Small intestine (tissue), 7 donors: ENCODE measurements around the gene TRIM4. TPM values are rescaled to one million over a fixed set of nuclear protein-coding genes. Genes with fewer than 3 reads are reported as not detected.
A peak's percentile ranks its signal among the peaks of the same experiment; 100 is the strongest.
"Not testable (repeated sequence)": the region's sequence is repeated elsewhere in the genome, so short reads cannot be mapped to it uniquely, and the experiment has no call there.

ENCODE experiments used
- DNase-seq, 2 donors: peaks; one replicate each; pipeline versions ENCODE4 v3.0.0 to v3.0.0-alpha.2; 2013
- FAIRE-seq: peaks from 2 replicates; lab custom pipeline; 2012; peaks lifted over from hg19 to GRCh38; lab: Jason Lieb, UNC
- H3K27ac ChIP-seq, 3 donors: one replicate each; pipeline ENCODE4 v1.5.1; 2013; ENCODE audit warnings: low read length in 2 of 3, mild to moderate bottlenecking in 2 of 3, control low read depth in 1 of 3, inconsistent platforms in 1 of 3, low read depth in 1 of 3, moderate library complexity in 1 of 3
- H3K27me3 ChIP-seq, 3 donors: one replicate each; pipeline ENCODE4 v1.6.1; 2013; ENCODE audit warnings: low read length in 3 of 3, inconsistent platforms in 1 of 3; ENCODE audit not compliant: control insufficient read depth in 3 of 3, insufficient read depth in 3 of 3
- H3K36me3 ChIP-seq, 3 donors: one replicate each; pipeline ENCODE4 v1.6.1; 2013; ENCODE audit warnings: low read length in 3 of 3, inconsistent platforms in 1 of 3, low read depth in 1 of 3, mild to moderate bottlenecking in 1 of 3, moderate library complexity in 1 of 3; ENCODE audit not compliant: control insufficient read depth in 3 of 3, insufficient read depth in 2 of 3
- H3K4me1 ChIP-seq, 3 donors: one replicate each; pipeline ENCODE4 v1.6.1; 2013; ENCODE audit warnings: low read length in 2 of 3, inconsistent platforms in 1 of 3, low read depth in 1 of 3, mild to moderate bottlenecking in 1 of 3, moderate library complexity in 1 of 3; ENCODE audit not compliant: control insufficient read depth in 3 of 3, insufficient read depth in 2 of 3
- H3K4me3 ChIP-seq, 3 donors: one replicate each; pipeline ENCODE4 v1.5.1; 2013; ENCODE audit warnings: low read length in 3 of 3, control low read depth in 1 of 3, inconsistent platforms in 1 of 3, low read depth in 1 of 3, mild to moderate bottlenecking in 1 of 3, moderate library complexity in 1 of 3
- H3K9me3 ChIP-seq, 2 donors: one replicate each; pipeline ENCODE4 v1.6.1; 2013; ENCODE audit warnings: low read depth in 1 of 2, low read length in 1 of 2; ENCODE audit not compliant: control insufficient read depth in 2 of 2, insufficient read depth in 1 of 2
- WGBS, 3 donors: extraction: QIAGEN DNeasy Blood & Tissue Kit; methylation state at CpG; one replicate each; pipeline ENCODE4 v1.1.7; 2013; 5-methylcytosine and 5-hydroxymethylcytosine counted together
- polyA plus RNA-seq, 4 donors: library from polyadenylated mRNA; stranded (reverse) in 3 of 4; unstranded in 1 of 4; fragments of 200-250 nt in 3 of 4; fragments of 120-200 nt in 1 of 4; gene quantifications; one replicate each; pipeline versions ENCODE4 v1.2.1 to v1.2.3, GENCODE V29; 2013
- donor health status: healthy with polysubstance abuse.
- donor health status: control.
- donor health status: control.
- donor health status: Bipolar disorder and iron deficiency.
- donor health status: healthy.

Gene TRIM4
- polyA plus RNA-seq, 4 donors = 18.8 to 36.3 (median 20.0) TPM

DNA sequence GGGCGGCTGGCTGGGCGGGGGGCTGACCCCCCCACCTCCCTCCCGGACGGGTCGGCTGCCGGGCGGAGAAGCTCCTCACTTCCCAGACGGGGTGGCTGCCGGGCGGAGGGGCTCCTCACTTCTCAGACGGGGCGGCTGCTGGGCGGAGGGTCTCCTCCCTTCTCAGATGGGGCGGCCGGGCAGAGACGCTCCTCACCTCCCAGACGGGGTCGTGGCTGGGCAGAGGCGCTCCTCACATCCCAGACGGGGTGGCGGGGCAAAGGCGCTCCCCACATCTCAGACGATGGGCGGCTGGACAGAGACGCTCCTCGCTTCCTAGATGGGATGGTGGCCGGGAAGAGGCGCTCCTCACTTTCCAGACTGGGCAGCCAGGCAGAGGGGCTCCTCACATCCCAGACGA, 31.0 kb downstream of the TRIM4 start:
- 81 to 90% (median 83%) methylated on average over 8 to 28 of the region's 29 CpGs for WGBS, 3 donors
- H3K27me3 ChIP-seq, H3K36me3 ChIP-seq, H3K4me3 ChIP-seq, H3K4me1 ChIP-seq, FAIRE-seq, DNase-seq, H3K27ac ChIP-seq: not testable (repeated sequence)
- peaks cover 0 to 17% of the 10 kb centered on the region in 2 donors for H3K9me3 ChIP-seq

DNA sequence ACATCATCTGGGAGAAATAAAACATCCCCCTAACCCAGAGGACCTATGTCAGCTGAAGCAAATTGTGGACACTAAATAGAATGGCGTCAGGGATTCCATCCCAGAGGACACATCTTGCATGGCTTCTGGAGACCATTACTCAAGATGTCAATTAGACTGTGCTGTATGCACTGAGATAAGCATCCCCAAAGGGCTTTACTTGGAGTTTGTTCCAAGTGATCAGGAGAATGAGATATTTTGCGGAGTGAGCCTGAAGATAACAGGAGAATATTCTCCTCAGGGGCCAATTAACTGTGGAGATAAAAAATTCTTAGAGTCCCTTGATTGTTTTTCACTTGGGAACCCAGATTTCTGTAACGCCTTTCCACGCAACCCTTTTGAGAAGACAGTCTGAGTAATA, 38.0 kb downstream of the TRIM4 start:
- Histone ChIP-seq H3K9me3 (peaks cover 0 to 5% of the 10 kb centered on the region in 2 donors), H3K4me3 (no peak overlapping the region), H3K27ac (no peak overlapping the region), H3K36me3 (no peaks in the 10 kb centered on the region), H3K4me1 (no peaks in the 10 kb centered on the region), H3K27me3 (no peaks in the 10 kb centered on the region)
- DNase-seq (no peak), FAIRE-seq (no peak)
- 87 to 96% (median 91%) methylated on average over 4 of the region's 4 CpGs for WGBS, 3 donors

DNA sequence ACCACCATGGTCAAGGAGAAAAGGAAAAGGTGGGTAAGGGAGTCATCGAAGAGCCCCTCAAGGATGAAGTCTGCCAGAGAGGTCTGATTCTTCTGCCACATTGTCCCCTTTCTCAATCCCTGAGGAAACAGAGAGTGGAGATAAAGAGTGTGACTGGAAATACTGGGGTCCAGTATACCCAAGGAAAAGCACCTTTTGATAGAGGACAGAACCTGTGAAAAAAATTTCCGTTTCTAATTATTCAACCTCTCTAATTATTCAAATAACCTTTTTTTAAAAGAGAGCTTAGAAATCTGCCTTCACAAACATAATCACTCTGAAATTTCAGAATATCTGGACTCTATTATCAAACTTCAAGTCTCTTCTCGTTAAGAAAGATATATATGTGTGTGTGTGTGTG, 42.4 kb downstream of the TRIM4 start, which contains the start of gene OR2AE1:
OR2AE1 (minus strand) TSS at position 101 of the 400 bp plus-strand sequence; CDS start at position 101, 0 bp downstream.
- Histone ChIP-seq H3K9me3 (no peaks in the 10 kb centered on the region), H3K4me3 (no peak within 1 kb of the TSS), H3K36me3 (no peaks in the 10 kb centered on the region), H3K4me1 (no peaks in the 10 kb centered on the region), H3K27me3 (no peaks in the 10 kb centered on the region), H3K27ac (no peak within 1 kb of the TSS)
- FAIRE-seq (no peak), DNase-seq (no peak)
- 81 to 87% (median 83%) methylated on average over 3 of the region's 3 CpGs for WGBS, 3 donors

GRCh38 chr7:99876491-99876890, 42.8 kb downstream of the TRIM4 start:
- DNase-seq (no peak), FAIRE-seq (no peak)
- H3K4me1 ChIP-seq = no peaks in the 10 kb centered on the region
- H3K4me3 ChIP-seq = no peak overlapping the region
- no peaks in the 10 kb centered on the region for H3K27me3 ChIP-seq
- no peaks in the 10 kb centered on the region for H3K36me3 ChIP-seq
- no peaks in the 10 kb centered on the region for H3K9me3 ChIP-seq
- H3K27ac ChIP-seq = no peak overlapping the region
- WGBS, 3 donors = 88 to 93% (median 91%) methylated on average over 5 of the region's 5 CpGs

- no peak overlapping the region for H3K4me3 ChIP-seq
- H3K36me3 ChIP-seq = no peaks in the 10 kb centered on the region
- H3K9me3 ChIP-seq = no peaks in the 10 kb centered on the region
- no peaks in the 10 kb centered on the region for H3K4me1 ChIP-seq
- no peak overlapping the region for H3K27ac ChIP-seq
- no peak for FAIRE-seq
- no peak for DNase-seq
- 90 to 95% (median 91%) methylated on average over 1 of the region's 1 CpG for WGBS, 3 donors
- no peaks in the 10 kb centered on the region for H3K27me3 ChIP-seq
Measured at GRCh38 chr7:99868246-99868645, 51.1 kb downstream of the TRIM4 start.

DNA sequence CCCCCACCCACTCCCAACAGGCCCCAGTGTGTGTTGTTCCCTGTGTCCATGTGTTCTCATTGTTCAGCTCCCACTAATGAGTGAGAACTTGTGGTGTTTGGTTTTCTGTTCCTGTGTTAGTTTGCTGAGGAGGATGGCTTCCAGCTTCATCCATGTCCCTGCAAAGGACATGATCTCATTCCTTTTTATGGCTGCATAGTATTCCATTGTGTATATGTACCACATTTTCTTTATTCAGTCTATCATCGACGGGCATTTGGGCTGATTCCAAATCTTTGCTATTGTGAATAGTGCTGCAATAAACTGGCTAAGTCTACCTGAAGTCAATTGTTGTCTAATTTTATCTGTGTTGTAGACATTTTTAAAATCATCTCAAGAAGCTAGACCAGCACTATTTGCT, 51.9 kb downstream of the TRIM4 start:
- H3K27me3 ChIP-seq, H3K4me1 ChIP-seq, H3K4me3 ChIP-seq, H3K9me3 ChIP-seq, DNase-seq, FAIRE-seq, H3K36me3 ChIP-seq, H3K27ac ChIP-seq: not testable (repeated sequence)
- WGBS, 3 donors = 90 to 98% (median 95%) methylated on average over 2 of the region's 2 CpGs

- Histone ChIP-seq H3K36me3 (no peaks in the 10 kb centered on the region), H3K27me3 (no peaks in the 10 kb centered on the region), H3K4me1 (peaks cover 0 to 8% (median 3%) of the 10 kb centered on the region in 3 donors), H3K9me3 (no peaks in the 10 kb centered on the region), H3K4me3 (no peak overlapping the region), H3K27ac (no peak overlapping the region)
- no peak for DNase-seq
- FAIRE-seq = no peak
- 56 to 69% (median 62%) methylated on average over 2 of the region's 2 CpGs for WGBS, 3 donors
Measured at GRCh38 chr7:99863847-99864440, 55.4 kb downstream of the TRIM4 start.

- FAIRE-seq = no peak
- DNase-seq = peak; percentile 56 to 68
- H3K27ac ChIP-seq = peak overlapping the region in 1 of 3 donors; percentile 17
- no peak overlapping the region for H3K4me3 ChIP-seq
- no peaks in the 10 kb centered on the region for H3K9me3 ChIP-seq
- 45 to 73% (median 54%) methylated on average over 15 of the region's 15 CpGs for WGBS, 3 donors
- peaks cover 0 to 2% (median 0%) of the 10 kb centered on the region in 3 donors for H3K27me3 ChIP-seq
- no peaks in the 10 kb centered on the region for H3K36me3 ChIP-seq
- peaks cover 0 to 8% (median 3%) of the 10 kb centered on the region in 3 donors for H3K4me1 ChIP-seq
Measured at GRCh38 chr7:99860281-99861127, 58.8 kb downstream of the TRIM4 start.
